Activated effector memory CD4-positive, alpha-beta T cell treated with anti-CD3 and anti-CD28 coated beads, Interleukin-2, amount 50 U/mL, for 16 hours (primary cell): ENCODE results near the gene ZCCHC10.
A peak's percentile ranks its signal among the peaks of the same experiment; 100 is the strongest.
"Not testable (repeated sequence)": the region's sequence is repeated elsewhere in the genome, so short reads cannot be mapped to it uniquely, and the experiment has no call there.

ENCODE experiments used
- DNase-seq: peaks from one replicate; pipeline ENCODE4 v3.0.0-alpha.2; 2020

Gene ZCCHC10

DNA sequence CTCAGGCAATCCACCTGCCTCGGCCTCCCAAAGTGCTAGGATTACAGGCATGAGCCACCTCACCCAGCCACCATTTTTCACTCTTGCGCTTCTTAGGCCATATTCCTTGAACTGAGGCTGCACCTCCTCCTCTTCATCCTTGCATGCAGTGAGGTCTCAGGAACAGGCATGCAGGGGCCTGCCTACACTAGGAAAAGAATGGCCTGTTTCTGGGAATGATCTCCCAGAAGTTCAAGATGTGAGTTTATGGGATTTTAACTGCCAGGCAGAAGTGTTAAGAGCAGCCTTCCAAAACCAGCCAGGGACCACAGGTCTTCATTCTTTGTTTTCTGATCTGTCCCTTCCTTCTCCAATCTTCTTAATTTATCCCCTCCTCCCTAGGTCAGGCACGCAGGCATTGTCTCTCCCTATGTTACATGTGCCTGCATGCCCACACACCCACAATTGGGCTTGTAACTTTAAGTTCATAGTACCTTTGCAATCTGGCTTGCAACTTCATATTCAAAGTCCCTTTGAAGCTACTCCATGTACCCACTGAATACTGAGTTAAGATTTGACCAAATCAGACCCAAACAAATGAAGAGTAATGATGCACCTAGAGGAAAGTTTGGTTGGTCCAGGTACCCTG, 14.9 kb upstream of the ZCCHC10 start:
- DNase-seq: no peak

DNA sequence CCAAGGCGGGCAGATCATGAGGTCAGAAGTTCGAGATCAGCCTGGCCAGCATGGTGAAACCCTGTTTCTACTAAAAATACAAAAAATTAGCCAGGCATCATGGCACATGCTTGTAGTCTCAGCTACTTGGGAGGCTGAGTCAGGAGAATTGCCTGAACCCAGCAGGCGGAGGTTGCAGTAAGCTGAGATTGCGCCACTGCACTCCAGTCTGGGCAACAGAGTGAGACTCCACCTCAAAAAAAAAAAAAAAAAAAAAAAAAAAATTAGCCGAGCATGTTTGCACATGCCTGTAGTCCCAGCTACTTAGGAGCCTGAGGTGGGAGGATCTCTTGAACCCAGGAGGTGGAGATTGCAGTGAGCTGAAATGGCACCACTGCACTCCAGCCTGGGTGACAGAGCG, 10.3 kb upstream of the ZCCHC10 start:
- peak; percentile 2 for DNase-seq

DNA sequence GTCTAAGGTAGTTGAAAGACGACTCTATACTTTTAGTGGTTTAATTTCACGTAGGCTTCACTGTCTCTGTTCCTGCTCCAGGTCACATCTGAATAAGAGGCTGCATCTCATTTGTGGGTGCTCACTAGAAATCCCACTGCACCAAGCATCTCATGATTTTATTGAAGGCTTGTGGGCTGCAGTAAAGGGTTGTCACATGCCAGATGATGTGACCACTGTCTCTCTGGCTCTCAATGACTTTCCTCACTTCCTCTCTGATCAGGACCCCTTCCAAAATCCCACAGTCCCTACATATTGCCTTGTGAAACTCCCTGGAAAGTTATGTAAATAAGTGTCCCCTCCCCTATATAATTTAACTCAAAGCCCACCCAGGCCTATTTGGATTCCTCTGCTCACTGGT, 8.9 kb upstream of the ZCCHC10 start:
- peak; percentile 2 for DNase-seq

DNA sequence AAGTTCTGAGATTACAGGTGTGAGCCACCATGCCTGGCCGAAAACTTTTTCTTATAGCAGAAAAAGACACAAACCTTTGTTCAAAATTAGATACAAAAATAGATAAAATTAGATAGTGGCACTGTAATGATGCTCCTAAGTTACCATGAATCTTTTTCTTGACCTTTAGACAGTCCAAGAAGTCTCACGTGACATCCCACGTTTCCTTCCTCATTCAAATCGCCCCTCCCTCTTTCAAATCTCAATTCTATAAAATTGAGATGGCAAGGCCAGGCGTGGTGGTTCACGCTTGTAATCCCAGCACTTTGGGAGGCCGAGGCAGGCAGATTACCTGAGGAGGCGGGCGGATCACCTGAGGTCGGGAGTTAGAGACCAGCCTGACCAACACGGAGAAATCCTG, 7.7 kb upstream of the ZCCHC10 start:
- DNase-seq: peak; percentile 21

DNA sequence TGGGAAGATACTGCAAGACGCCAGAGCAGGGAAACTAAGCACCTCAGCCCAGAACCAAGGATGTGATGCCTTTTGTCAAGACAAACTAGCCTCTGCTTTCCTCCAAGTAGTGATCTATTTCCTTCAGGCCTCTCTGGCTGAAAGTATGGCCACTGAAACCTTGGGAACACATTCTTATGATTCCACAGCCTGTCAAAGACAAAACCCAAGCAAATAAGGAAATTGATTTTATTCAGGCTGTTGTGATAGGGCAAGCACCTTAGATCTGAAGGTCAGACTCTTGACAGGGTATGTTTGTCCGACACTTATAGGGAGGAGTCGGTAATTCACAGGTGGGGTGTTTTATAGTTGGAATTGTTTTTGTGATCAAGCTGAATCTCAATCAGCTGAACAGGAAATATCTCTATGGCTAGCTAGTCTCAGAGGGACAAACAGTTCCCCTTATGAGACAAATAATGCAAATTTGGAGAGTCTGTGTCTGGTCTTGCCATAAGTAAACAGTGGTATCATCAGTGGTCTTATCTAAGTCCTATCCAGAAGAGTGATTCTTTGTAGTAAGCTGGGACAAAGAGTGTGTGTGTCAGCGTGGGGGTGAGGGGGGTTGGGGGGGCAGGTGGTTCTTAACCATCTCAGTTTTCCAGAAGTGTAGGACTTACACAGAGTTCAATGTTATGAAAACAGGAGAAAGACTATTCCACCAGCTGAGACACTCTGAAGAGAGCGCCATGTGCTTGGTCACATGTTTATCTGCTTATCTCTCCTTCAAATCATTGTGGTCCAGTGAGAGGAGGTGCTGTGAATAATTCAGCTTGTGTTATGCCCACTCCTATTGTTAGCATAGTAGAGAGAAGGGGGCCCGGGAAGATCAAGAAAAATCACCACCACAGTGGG, 6.7 kb upstream of the ZCCHC10 start:
- peak; percentile 31 for DNase-seq

DNA sequence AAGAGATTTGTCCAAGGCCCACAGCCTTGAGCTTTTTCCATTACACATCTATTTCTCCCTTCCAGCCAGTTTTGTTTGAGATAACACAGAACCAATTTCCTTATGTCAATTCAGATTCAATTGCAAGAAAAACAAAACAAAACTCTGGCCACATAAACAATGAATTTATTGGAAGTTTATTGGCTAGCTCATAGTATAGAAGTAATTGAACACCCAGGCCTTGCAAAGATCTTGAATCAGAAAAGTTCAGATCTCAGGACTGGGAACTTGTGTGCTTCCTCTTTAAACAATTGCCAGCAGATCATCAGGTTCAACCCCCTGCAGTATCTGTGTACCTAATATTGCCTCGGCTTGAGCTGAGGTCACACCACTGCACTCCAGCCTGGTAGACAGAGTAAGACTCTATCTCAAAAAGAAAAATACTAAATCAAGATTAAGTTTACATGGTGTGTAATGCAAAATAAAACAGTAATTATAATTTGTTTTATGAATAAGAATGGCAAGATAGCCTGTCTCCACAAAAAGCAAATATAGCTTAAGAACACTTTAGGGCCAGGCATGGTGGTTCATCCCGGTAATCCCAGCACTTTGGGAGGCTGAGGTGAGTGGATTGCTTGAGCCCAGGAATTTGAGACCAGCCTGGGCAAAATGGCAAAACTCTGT, 4.1 kb upstream of the ZCCHC10 start:
- no peak for DNase-seq

DNA sequence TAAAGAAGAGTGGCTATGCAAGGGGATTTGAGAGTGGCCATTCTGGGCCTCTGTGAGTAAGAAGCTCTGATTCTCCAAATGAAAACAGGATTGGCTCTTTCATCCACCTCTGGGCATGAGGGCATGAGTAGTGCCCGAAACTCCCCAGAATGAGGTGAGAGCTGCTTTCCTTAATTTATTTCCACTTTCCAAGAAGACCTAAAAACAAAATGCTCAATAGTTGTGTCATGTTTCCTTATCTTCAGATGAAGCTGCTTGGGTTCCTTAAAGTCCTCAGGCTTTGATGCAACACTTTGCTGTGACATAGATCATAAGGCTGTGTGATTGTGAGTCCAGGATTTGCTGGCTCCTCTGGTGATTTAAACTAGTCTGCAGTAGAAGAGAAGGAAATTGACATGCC, 3.1 kb upstream of the ZCCHC10 start:
- no peak for DNase-seq

DNA sequence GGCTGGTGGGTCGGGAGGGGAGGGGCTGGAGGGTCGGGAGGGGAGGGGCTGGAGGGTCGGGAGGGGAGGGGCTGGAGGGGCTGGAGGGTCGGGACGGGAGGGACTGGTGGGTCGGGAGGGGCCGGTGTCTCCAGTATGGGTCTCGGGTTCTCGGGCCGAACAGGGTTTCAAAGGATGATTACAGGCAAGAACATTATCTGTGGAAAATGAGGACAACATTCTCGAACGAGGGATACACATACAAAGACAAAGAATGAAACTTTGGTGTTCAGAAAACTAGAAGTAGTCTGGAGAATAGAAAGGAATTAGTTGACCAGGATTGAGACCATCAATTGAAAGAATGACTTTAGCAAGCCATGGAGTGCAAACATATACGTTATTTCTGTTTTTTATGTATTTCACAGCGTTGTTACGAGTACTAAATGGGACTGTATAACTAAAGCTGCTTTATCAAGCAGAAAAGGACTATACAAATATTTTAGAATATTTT, 360 bp upstream of the ZCCHC10 start:
- DNase-seq: no peak

DNA sequence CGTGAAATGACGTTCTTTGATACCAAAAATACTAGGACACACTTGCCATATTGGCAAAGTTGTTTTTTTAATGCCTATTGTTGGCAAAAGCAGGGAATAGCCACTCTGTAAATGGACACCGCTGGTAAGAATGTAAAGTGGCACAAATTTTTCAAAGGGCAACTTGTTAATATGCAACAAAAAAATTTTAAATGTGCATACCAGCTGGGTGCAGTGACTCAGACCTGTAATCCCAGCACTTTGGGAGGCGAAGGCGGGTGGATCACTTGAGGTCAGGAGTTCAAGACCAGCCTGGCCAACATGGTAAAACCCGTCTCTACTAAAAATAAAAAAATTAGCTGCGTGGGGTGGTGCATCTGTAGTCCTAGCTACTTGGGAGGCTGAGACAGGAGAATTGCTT, 6.9 kb downstream of the ZCCHC10 start:
- DNase-seq: not testable (repeated sequence)

DNA sequence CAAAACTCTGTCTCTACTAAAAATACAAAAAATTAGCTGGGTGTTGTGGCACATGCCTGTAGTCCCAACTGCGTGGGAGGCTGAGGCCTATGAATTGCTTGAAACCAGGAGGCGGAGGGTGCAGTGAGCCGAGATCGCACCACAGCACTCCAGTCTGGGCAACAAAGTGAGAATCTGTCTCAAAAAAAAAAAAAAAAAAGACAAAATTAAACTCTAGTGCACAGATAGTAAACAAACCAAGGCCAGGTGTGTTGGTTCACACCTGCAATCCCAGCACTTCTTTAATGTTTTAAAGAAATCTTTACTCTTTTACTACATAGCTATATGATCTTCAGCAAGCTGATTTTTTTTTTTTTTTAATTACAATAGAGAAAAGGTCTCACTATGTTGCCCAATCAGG, 8.4 kb downstream of the ZCCHC10 start:
- no peak for DNase-seq

DNA sequence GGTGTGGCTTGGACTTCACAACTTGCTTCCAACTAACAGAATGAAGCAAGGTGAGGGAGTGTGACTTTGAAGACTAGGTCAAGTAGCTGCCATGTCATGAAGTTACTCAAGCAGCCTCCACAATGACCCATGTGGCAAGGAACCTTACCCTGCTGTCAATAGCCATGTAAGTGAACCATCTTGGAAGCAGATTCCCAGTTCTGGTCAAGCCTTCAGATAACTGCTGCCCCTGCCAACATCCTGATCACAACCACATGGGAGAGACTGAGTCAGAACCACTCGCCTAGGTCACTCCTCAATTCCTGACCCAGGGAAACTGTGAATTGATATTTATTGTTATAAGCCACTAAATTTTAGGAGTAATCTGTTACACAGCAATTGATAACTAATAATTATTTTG, 10.9 kb downstream of the ZCCHC10 start:
- no peak for DNase-seq

DNA sequence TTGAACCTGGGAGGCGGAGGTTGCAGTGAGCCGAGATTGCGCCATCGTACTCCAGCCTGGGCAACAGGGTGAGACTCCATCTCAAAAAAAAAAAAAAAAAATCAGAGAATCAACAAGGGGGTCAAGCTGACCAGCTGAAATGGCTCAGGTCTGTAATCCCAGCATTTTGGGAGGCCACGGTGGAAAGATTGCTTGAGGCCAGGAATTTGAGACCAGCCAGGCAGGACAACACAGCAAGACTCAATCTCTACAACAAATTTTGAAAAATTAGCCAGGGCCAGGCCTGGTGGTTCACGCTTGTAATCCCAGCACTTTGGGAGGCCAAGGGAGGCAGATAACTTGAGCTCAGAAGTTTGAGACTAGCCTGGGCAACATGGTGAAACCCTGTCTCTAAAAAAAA, 17.9 kb downstream of the ZCCHC10 start:
- DNase-seq: not testable (repeated sequence)

DNA sequence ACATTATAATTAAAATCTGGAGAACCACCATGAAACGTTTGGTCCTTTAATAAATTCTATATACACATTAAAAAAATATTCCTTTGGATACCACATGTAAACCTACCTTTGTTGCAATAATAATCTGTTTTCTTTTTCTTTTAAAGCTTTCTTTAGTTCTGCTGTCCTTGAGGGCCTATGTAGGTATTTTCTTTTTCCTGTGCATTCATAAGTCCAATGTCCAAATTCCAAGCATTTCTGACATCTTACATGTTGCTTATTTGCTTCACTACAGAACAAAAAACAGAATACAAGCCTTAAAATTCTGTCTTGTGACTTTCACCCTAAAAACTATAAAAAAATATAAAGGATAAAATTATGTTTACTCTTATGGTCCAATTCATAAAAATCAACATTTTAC, 19.7 kb downstream of the ZCCHC10 start:
- DNase-seq: no peak

DNA sequence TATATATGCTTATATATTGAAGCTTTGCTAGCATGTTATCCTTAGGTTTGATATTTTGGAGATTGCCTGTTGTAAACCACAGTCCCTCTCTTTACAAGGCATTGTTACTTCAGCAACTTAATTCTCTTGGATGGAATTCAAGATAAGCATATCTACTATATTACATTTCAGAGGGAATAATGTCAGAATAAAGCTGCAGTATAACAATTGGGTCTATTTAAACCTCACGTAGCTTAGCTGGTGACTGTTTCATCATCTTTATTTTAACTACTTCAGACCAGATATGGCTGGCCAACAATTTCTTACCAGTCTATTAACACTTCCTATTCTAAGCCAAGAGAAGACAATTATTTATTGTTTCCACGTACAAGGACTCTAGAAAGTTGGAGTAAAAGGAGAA, 27.1 kb downstream of the ZCCHC10 start:
- DNase-seq: no peak

DNA sequence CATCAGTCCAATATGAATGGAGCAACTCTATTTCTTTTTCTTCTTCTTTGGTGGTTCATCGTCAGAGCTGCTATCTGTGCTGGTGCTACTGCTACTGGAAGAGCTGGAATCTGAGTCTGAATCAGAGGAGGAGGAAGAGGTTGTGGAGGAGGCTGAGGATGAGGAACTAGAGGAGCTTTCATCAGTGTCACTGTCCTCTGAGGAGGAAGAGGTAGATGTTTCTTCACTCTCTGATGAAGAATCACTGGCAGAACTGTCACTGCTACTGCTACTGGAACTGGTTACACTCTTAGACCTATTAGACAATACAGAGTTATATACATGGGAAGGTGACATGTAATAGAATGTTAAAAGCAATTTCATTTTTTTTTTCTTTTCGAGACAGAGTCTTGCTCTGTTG, 27.8 kb downstream of the ZCCHC10 start:
- DNase-seq: no peak

DNA sequence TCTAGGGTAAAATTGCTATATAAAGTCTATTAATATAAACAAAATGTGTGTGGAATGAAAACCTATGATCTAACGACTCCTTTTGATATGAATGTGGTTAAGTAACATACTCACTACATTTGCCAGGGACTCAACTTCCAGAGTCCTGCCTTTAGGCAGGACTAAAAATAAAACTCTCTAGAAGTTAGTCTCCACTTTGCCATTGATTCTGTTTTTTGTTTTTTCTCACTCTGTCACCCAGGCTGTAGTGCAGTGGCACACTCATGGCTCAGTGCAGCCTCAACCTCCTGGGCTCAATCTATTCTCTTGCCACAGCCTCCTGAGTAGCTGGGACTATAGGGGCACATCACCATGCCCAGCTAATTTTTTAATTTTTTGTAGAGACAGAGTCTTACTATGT, 30.0 kb downstream of the ZCCHC10 start:
- no peak for DNase-seq

DNA sequence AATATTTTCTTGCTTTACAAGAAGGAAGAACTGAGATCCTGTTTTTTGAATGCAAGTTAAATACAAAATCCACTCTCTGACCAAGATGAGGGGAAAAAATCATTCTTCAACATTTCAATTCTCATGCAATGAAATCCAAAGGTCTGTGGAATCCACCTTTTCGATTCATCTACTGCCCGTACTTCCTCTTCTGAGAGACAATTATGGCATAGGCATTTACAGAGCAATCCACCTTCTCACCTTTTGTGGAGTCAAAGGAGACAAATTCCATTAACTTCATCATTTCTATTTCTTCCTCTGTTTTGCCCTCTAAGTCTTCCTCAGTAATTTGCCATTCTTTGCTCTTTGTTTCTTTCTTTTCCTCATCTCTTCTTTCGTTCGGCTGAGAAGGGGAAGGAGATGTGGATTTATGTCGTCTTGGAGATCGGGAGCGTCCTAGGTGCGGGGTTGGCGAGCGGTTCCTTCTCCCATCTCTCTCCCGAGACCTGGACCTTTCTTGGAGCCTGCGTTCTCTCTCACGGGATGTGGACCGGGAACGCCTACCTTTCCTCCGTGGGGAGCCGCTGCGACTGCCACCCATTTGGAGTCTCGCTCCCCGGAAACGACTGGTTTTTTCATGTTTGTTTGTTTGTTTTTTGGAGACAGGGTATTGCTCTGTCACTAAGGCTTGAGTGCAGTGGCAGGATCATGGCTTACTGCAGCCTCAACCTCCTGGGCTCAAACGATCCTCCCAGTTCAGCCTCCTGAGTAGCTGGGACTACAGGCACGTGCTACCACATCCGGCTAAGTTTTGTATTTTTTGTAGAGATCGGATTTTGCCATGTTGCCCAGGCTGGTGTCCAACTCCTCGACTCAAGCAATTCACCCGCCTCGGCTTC, 38.6 kb downstream of the ZCCHC10 start:
- no peak for DNase-seq

DNA sequence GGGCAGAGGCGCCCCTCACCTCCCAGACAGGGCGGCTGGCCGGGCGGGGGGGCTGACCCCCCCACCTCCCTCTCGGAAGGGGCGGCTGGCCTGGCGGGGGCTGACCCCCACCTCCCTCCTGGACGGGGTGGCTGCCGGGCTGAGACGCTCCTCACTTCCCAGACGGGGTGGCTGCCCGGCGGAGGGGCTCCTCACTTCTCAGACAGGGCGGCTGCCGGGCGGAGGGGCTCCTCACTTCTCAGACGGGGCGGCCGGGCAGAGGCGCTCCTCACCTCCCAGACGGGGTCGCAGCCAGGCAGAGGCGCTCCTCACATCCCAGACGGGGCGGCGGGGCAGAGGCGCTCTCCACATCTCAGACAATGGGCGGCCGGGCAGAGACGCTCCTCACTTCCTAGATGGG, 43.4 kb downstream of the ZCCHC10 start:
- DNase-seq: not testable (repeated sequence)

DNA sequence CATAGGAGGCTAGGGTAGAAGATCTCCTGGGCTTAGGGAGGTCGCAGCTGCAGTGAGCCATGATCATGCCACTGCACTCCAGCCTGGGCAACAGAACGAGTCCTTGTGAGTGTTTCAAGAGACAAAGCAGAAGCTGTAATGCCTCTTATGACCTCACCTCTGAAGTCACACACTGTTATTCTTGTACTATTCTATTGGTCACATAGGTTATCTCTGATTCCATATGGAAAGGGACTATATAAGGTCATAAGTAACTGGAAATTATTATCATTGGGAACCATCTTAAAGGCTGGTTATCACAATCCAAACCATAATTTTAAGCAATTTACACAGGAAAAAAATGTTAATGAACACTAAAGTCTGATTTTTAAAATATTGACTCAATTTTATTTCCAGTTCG, 45.1 kb downstream of the ZCCHC10 start:
- no peak for DNase-seq

DNA sequence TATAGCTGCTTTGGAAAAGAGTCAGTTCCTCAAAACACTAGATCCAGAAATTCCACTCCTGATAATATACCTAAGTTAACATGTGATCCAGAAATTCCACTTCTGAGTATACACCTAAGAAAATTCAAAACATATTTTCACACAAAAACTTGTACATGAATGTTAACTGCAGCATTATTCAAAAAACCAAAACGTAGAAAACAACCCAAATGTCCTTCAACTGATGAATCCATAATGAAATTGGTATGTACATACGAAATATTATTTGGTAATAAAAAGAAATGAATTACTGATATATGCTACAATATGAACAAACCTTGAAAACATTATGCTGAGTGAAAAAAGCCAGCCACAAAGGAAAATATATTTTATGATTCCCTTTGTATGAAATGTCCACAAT, 46.4 kb downstream of the ZCCHC10 start:
- no peak for DNase-seq

DNA sequence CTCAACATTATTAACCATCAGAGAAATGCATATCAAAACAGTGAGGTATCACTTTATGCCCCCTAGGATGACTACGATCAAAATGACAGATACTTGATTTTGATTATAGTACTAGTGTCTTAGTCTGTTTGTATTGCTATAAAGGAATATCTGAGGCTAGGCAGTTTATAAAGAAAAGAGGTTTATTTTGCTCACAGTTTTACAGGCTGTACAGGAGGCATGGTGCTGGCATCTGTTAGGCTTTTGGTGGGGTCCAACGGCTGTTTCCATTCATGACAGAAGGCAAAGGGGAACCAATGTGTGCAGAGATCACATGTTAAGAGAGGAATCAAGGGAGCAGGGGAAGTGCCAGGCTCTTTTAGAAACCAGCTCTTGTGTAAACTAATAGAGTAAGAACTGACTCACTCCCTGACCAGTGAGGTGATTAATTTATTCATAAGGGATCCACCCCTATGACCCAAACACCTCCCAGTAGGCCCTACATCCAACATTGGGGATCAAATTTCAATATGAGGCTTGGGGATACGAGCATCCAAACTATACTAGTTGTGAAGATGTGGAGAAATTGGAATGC, 46.9 kb downstream of the ZCCHC10 start:
- no peak for DNase-seq

DNA sequence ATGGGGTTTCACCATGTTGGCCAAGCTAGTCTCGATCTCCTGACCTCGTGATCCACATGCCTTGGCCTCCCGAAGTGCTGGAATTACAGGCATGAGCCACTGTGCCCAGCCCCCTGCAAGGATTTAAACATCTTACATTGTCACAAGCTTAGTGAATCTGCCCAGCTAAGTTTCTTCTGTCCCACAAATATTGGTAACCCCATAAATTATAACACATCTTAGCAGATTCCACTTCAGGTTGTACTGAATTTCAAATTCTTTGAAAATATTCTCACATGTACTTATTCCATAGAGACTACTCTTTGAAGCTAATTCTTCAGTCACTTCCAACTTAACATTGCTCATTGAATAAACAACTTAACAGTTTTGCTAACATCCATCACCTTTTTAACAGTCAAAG, 49.5 kb downstream of the ZCCHC10 start:
- DNase-seq: no peak

DNA sequence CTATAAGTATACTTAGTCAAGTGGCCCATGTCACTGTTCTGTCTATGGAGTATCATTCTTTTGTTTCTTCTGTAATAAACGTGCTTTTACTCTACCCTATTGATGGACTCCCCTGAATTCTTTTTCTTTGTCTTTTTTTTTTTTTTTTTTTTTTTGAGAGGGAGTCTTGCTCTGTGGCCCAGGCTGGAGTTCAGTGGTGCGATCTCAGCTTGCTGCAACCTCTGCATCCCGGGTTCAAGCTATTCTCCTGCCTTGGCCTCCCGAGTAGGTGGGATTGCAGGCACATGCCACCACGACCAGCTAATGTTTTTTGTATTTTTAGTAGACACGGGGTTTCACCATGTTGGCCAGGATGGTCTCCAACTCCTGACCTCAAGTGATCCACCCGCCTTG, 53.9 kb downstream of the ZCCHC10 start:
- DNase-seq: peak; percentile 10
